ENCODE measurements around the gene KDM4B. TPM values are rescaled to one million over a fixed set of nuclear protein-coding genes. Genes with fewer than 3 reads are reported as not detected.

The KDM4B gene
- total RNA-seq, 4 donors from 2014 or later, result 29.2 to 43.8 (median 38.7) TPM

DNA sequence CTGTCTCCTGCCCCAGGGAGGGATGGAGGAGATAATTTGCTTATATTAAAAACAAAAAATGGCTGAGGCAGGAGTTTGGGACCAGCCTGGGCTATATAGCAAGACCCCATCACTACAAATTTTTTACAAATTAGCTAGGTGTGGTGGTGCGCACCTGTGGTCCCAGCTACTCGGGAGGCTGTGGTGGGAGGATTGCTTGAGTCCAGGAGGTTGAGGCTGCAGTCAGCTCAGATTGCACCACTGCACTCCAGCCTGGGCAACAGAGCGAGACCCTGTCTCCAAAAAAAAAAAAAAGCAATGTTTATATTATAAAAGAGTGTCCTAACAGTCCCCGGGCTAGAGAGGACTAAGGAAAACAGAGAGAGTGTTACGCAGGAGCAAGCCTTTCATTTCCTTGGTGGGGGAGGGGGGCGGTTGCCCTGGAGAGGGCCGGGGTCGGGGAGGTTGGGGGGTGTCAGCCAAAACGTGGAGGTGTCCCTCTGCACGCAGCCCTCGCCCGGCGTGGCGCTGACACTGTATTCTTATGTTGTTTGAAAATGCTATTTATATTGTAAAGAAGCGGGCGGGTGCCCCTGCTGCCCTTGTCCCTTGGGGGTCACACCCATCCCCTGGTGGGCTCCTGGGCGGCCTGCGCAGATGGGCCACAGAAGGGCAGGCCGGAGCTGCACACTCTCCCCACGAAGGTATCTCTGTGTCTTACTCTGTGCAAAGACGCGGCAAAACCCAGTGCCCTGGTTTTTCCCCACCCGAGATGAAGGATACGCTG, 184.0 kb downstream of the KDM4B start:
- Histone ChIP-seq H3K27me3 (no peaks in the 10 kb centered on the region), H3K36me3 (peaks cover 0 to 55% of the 10 kb centered on the region in 2 donors), H3K9me3 (peaks cover 0 to 9% (median 0%) of the 10 kb centered on the region in 3 donors), H3K4me1 (no peaks in the 10 kb centered on the region), H3K4me3 (no peak overlapping the region), H3K27ac (no peak overlapping the region)
- ATAC-seq, result no peak
- TF ChIP-seq POLR2AphosphoS5 (IDR thresholded peaks at IDR 0.05), result no peak
- TF ChIP-seq, protein P1, sequence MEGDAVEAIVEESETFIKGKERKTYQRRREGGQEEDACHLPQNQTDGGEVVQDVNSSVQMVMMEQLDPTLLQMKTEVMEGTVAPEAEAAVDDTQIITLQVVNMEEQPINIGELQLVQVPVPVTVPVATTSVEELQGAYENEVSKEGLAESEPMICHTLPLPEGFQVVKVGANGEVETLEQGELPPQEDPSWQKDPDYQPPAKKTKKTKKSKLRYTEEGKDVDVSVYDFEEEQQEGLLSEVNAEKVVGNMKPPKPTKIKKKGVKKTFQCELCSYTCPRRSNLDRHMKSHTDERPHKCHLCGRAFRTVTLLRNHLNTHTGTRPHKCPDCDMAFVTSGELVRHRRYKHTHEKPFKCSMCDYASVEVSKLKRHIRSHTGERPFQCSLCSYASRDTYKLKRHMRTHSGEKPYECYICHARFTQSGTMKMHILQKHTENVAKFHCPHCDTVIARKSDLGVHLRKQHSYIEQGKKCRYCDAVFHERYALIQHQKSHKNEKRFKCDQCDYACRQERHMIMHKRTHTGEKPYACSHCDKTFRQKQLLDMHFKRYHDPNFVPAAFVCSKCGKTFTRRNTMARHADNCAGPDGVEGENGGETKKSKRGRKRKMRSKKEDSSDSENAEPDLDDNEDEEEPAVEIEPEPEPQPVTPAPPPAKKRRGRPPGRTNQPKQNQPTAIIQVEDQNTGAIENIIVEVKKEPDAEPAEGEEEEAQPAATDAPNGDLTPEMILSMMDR (IDR thresholded peaks at IDR 0.05), result no peak
- TF ChIP-seq POLR2A (IDR thresholded peaks at IDR 0.05), result no peak
- no peak for TF ChIP-seq EP300 (IDR thresholded peaks at IDR 0.05)
- 78 to 87% methylated on average over 8 to 14 of the region's 24 CpGs for WGBS, 2 donors (ENCODE audit: low coverage in 1 of 2)

- no peaks in the 10 kb centered on the region for H3K27me3 ChIP-seq
- WGBS, 2 donors (ENCODE audit: low coverage in 1 of 2), result 100% methylated on average over 1 of the region's 14 CpGs; no CpG with 5 or more reads in 1 of the 2 donors
- no peaks in the 10 kb centered on the region for H3K4me1 ChIP-seq
- no peak overlapping the region for H3K4me3 ChIP-seq
- peaks cover 0 to 17% (median 0%) of the 10 kb centered on the region in 3 donors for H3K9me3 ChIP-seq
- H3K36me3 ChIP-seq, result peaks cover 0 to 48% of the 10 kb centered on the region in 2 donors
- TF ChIP-seq POLR2A (IDR thresholded peaks at IDR 0.05), result no peak
- TF ChIP-seq EP300 (IDR thresholded peaks at IDR 0.05), result no peak
- TF ChIP-seq POLR2AphosphoS5 (IDR thresholded peaks at IDR 0.05), result no peak
- TF ChIP-seq, protein P1 (IDR thresholded peaks at IDR 0.05), result no peak
- no peak for ATAC-seq
- no peak overlapping the region for H3K27ac ChIP-seq
Measured at GRCh38 chr19:5153601-5154128, 184.8 kb downstream of the KDM4B start.

DNA sequence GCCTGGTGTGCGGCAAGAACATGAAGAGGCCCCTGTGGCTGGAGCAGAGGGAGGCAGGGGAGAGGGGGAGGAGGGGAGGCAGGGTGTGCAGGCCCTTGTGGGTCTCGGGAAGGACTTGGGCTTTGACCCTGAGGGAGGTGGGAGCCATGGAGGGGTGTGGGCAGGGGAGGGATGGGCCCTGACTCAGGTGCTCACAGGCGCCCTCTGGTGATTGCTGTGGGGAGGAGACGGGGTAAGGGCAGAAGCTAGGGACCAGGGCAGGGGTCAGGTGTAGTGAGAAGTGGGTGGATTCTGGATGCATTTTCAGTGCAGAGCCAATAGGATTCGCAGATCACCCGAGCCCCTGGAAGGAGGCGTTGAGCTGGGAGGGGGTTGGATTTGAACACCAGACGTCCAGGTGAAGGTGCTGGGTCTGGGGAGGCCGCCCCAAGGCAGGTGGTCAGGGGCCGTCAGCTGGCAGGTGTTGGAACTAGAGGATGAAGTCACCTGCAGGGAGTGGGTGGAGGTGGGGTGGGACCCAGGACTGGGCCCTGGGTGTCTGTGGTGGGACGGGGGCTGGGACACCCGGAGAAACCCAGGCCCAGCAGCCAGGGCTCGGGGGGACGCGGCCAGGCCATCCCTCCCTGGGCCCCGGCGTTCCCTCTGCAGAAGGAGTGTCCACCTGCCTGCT, 185.4 kb downstream of the KDM4B start:
- 40 to 69% methylated on average over 1 to 11 of the region's 17 CpGs for WGBS, 2 donors (ENCODE audit: low coverage in 1 of 2)

GRCh38 chr19:5154799-5155426, 186.0 kb downstream of the KDM4B start:
- TF ChIP-seq POLR2AphosphoS5 (IDR thresholded peaks at IDR 0.05) (no peak), EP300 (IDR thresholded peaks at IDR 0.05) (no peak), POLR2A (IDR thresholded peaks at IDR 0.05) (no peak)
- TF ChIP-seq, protein P1 (IDR thresholded peaks at IDR 0.05), result no peak
- WGBS, 2 donors (ENCODE audit: low coverage in 1 of 2), result 77 to 100% methylated on average over 1 to 4 of the region's 26 CpGs
- no peak for ATAC-seq
- Histone ChIP-seq H3K36me3 (peaks cover 0 to 35% of the 10 kb centered on the region in 2 donors), H3K4me1 (no peaks in the 10 kb centered on the region), H3K27me3 (no peaks in the 10 kb centered on the region), H3K9me3 (peaks cover 0 to 25% (median 0%) of the 10 kb centered on the region in 3 donors), H3K4me3 (no peak overlapping the region), H3K27ac (no peak overlapping the region)

More for the DNA sequence above, 185.4 kb downstream of the KDM4B start:
- no peaks in the 10 kb centered on the region for H3K27me3 ChIP-seq
- no peaks in the 10 kb centered on the region for H3K4me1 ChIP-seq
- no peak for TF ChIP-seq POLR2AphosphoS5 (IDR thresholded peaks at IDR 0.05)
- TF ChIP-seq, protein P1 (IDR thresholded peaks at IDR 0.05), result peak in 1 of 4 experiments; percentile 42
- H3K4me3 ChIP-seq, result no peak overlapping the region
- H3K27ac ChIP-seq, result no peak overlapping the region
- peaks cover 0 to 23% (median 0%) of the 10 kb centered on the region in 3 donors for H3K9me3 ChIP-seq
- H3K36me3 ChIP-seq, result peaks cover 0 to 42% of the 10 kb centered on the region in 2 donors
- no peak for ATAC-seq

Data from gastroesophageal sphincter (tissue), 4 donors.